CD4-positive, alpha-beta T cell treated with Interleukin-6 for 4 hours (primary cell): Measurements from ENCODE around the gene SRGAP2.
"Not testable (repeated sequence)": the region's sequence is repeated elsewhere in the genome, so short reads cannot be mapped to it uniquely, and the experiment has no call there.

ENCODE experiments used
- DNase-seq: peaks from one replicate; pipeline ENCODE4 v3.0.0-alpha.2; 2020; ENCODE audit warnings: mixed read lengths

SRGAP2 gene

GRCh38 chr1:206252680-206253335, 49.5 kb downstream of the SRGAP2 start:
- not testable (repeated sequence) for DNase-seq
